NCI-H82 treated with DMSO at 0.1 percent for 48 hours (cell line): Measurements from ENCODE around the gene SHC4.

Experiments
- DNase-seq: peaks from one replicate; lab custom pipeline; 2025; ENCODE audit not compliant: unreplicated experiment; lab: John Stamatoyannopoulos, UW

Gene SHC4

GRCh38 chr15:48888836-48889235, 74.9 kb downstream of the SHC4 start:
- no peak for DNase-seq

- DNase-seq: no peak
Observed at GRCh38 chr15:48888191-48888590, 75.5 kb downstream of the SHC4 start.

GRCh38 chr15:48887144-48887543, 76.6 kb downstream of the SHC4 start:
- DNase-seq: no peak

GRCh38 chr15:48883699-48884098, 80.0 kb downstream of the SHC4 start:
- no peak for DNase-seq

GRCh38 chr15:48880070-48880634, 83.6 kb downstream of the SHC4 start:
- no peak for DNase-seq

- DNase-seq: peak; percentile 74
Observed at GRCh38 chr15:48877630-48878595, 85.8 kb downstream of the SHC4 start, which contains the start of gene EID1. Gene EID1, plus strand, starts transcription at chr15:48878134. Its CDS starts 43 bp downstream, at chr15:48878177.

GRCh38 chr15:48876057-48876456, 87.7 kb downstream of the SHC4 start:
- DNase-seq: no peak

GRCh38 chr15:48875241-48875960, 88.3 kb downstream of the SHC4 start:
- no peak for DNase-seq

- no peak for DNase-seq
Observed at GRCh38 chr15:48872632-48873031, 91.1 kb downstream of the SHC4 start.

- DNase-seq: no peak
Observed at GRCh38 chr15:48871542-48871941, 92.2 kb downstream of the SHC4 start.

GRCh38 chr15:48869966-48870365, 93.8 kb downstream of the SHC4 start:
- no peak for DNase-seq

- DNase-seq: peak; percentile 42
Observed at GRCh38 chr15:48868536-48868935, 95.2 kb downstream of the SHC4 start.

GRCh38 chr15:48868023-48868422, 95.7 kb downstream of the SHC4 start:
- DNase-seq: no peak

- DNase-seq: no peak
Observed at GRCh38 chr15:48866141-48866563, 97.6 kb downstream of the SHC4 start.

GRCh38 chr15:48865370-48866079, 98.2 kb downstream of the SHC4 start:
- no peak for DNase-seq

GRCh38 chr15:48862705-48863104, 101.0 kb downstream of the SHC4 start:
- no peak for DNase-seq

GRCh38 chr15:48861813-48862431, 101.8 kb downstream of the SHC4 start:
- peak; percentile 67 for DNase-seq

GRCh38 chr15:48859426-48859825, 104.3 kb downstream of the SHC4 start:
- DNase-seq: no peak

- DNase-seq: peak; percentile 42
Observed at GRCh38 chr15:48858401-48858800, 105.3 kb downstream of the SHC4 start.

GRCh38 chr15:48856942-48857341, 106.8 kb downstream of the SHC4 start:
- DNase-seq: no peak
